ENCODE data around the gene LMF1.

Gene LMF1

DNA sequence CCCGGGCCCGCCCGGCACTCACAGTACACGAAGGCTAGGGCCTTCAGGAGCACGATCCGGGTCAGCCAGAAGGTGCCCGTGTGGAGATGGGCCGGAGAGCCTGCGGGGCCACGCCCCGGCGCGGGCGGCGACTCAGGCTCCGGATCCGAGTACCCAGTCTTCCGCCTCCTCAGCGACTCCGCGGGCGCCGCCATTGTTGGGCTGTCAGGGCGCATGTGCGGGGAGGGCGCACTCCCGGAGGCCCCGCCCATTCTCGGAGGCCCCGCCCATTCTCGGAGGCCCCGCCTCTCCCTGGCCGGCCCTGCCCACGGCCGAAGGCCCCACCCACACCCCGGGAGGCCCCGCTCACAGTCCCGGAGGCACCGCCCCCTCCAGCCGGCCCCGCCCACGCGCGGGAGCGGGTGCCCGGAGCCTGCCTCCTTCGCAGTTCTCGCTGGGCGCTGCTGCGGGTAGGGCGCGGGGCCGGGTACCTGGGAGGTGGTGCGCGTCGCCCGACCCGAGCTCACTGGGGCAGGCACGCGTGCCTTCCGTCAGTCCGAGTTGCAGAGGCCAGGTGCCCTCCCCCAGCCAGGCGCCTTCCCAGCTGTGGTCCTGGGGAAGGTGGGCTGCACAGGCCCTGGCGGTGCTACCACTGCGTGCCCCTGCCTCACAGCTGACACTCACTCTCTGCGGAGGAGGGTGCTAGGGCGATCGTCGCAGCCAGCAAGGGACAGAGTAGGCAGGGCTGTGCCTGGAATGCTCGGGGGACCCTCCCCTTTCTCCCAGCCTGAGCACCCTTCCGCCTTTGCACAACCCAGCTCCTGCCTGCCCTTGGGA, at the start of gene LMF1:
LMF1 (minus strand) TSS at position 219 of the 816 bp plus-strand sequence; CDS start at position 215, 4 bp downstream.
- peak; percentile 95 for DNase-seq (ENCODE audit: low spot score)

GRCh38 chr16:1020091-1020399, 49.3 kb upstream of the LMF1 start:
- DNase-seq (ENCODE audit: low spot score), result no peak

DNA sequence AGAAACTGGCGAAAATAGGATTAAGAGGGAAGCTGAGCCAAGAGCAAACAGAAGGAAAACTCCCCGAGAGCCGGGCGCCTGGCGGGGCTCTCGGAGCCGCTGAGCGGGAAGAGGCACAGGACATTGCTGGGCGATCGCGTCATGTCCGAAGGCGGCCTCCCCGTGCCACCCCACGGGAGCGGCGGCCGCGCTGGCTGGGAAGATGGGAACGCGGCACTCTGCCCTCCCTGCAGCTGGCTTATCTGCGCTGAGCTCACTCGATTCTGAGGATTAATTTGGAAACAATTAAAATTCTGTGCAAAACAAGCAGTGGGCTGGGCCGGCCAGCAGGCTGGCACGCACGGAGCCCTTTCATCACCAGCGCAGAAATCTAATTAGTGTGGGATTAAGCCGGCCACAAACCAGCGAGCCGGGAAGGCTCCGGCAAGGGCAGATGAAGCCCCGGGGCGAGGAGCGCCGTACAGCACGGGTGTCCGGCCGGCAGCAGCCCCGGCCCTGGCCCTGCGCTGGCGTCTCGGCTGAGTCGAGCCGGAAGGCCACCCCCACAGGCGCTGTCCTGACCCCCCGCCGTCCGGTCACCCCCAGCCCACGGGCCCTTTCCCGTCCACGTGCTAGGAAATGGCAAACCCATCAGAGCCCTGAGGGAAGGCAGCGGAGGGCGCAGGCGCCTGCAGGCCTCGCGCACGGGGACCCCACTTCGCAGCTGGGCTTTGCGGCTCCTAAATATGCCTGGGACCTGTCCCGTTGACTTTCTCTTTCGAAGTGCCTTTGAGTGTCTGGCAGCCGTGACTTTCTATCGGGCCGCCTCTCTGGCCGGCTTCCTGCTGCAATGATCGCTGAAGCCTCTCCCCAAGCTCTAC, 48.7 kb upstream of the LMF1 start:
- DNase-seq (ENCODE audit: low spot score), result no peak

DNA sequence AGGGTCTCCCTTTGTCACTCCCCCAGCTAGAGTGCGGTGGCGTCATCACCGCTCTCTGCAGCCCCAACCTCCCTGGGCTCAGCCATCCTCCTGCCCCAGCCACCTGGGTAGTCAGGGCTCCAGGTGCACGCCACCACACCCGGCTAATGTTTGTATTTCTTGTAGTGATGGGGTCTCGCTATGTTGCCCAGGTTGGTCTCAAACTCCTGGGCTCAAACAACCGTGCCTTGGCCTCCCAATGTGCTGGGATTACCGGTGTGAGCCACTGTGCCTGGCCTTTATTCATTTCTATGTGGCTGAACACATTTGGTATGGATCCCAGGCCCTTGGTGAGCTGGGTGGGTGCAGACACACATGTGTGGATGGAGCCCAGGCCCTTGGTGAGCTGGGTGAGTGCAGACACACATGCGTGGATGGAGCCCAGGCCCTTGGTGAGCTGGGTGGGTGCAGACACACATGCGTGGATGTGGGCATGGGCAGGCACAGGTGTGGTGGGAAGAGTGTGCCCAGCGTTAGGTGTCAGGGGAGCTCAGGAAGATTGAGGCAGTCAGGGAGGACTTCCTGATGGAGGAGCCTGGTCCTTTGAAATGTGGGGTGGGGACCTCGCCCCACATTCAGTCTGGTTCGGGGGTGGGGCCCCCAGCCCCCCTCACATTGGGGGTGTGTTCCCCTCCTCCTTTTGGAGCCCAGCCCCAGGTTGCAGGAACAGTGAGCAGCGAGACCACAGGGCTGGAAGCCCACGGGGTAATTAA, 47.8 kb upstream of the LMF1 start:
- no peak for DNase-seq (ENCODE audit: low spot score)

- DNase-seq (ENCODE audit: low spot score), result no peak
Measured at GRCh38 chr16:1014771-1015495, 44.1 kb upstream of the LMF1 start.

DNA sequence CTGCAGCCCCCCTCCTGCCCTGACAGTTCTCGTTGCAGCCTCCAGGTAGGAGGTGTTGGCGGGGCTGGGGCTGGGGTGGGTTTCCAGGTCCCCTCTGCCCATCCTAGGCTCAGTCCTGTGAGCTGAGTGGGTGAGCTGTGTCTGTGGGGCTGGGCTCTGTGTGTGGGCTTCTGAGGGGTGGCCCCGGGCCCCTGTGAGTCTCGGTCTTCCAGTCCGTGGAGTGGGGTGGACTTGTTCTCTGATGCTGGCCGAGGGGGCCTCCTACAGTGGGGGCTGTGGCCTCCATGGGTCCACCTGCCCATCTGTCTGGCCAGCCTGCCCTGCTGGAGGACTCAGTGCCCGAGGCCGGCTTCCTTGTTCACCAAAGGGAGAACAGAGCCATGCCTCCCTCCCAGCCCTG, 43.4 kb upstream of the LMF1 start:
- no peak for DNase-seq (ENCODE audit: low spot score)

DNA sequence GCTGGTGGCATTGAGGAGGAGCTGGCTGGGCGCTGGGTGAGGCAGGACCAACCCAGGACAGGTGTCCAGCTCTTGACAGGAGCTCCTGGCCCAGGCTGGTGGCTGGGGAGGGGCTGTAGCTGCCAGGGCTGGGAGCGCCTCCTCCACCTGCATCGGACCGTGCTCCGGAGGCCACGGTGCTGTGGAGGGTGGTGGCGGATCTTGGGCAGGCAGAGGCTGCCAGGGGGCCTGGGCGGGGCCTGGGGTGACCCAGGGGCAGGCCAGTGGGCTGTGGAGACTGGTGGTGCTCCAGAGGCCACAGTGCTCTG, 42.8 kb upstream of the LMF1 start:
- DNase-seq (ENCODE audit: low spot score), result no peak

GRCh38 chr16:1012722-1013592, 42.2 kb upstream of the LMF1 start:
- no peak for DNase-seq (ENCODE audit: low spot score)

DNA sequence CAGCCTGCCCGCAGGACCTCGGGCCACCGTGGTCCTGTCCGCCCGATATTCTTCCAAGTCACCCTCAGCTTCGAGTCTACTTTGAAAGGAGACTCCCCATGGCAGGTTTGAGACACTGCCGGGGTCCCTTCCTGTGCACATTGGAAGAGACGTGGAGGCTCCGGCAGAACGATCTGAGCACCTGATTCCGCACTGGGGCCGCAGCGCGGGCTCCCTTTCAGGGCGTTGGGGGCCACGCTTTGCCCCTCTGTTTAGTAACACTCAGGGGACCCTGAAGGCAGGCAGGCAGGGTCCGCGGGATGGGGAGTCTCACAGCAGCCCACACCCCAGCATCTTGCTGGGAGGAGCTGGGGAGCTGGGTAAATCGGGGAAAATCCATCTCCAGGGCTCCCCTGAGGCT, 41.4 kb upstream of the LMF1 start:
- DNase-seq (ENCODE audit: low spot score), result no peak

DNA sequence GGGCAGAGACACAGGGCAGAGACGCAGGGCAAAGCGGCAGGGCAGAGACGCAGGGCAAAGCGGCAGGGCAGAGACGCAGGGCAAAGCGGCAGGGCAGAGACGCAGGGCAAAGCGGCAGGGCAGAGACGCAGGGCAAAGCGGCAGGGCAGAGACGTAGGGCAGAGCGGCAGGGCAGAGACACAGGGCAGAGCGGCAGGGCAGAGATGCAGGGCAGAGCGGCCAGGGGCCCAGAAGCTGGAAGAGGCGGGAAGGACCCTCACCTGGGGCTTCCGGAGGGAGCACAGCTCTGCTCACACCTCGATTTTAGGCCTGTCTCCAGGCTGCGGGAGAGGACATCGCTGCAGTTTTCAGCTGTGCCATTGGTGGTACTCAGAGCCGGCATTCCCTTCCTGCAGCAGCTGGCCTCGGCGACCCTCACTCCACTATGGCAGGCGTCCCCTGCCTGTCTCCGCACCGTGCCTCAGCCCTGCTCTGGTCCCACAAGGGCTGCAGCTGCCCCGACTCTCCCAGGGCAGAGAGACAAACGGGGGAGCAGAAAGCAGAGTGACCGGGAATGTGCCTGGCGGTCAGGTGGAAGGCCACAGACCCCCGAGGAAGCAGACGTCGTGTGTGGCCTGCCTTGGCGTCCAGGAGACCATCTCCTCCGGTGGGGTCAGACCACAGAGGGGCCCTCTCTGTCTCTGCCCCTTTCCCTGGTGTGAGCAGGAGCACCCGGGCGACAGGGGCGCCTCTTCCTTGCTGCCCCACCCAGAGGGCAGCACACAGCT, 40.7 kb upstream of the LMF1 start:
- DNase-seq (ENCODE audit: low spot score), result no peak

- DNase-seq (ENCODE audit: low spot score), result no peak
Measured at GRCh38 chr16:1010815-1011214, 40.0 kb upstream of the LMF1 start.

- no peak for DNase-seq (ENCODE audit: low spot score)
Measured at GRCh38 chr16:1010251-1010650, 39.5 kb upstream of the LMF1 start.

DNA sequence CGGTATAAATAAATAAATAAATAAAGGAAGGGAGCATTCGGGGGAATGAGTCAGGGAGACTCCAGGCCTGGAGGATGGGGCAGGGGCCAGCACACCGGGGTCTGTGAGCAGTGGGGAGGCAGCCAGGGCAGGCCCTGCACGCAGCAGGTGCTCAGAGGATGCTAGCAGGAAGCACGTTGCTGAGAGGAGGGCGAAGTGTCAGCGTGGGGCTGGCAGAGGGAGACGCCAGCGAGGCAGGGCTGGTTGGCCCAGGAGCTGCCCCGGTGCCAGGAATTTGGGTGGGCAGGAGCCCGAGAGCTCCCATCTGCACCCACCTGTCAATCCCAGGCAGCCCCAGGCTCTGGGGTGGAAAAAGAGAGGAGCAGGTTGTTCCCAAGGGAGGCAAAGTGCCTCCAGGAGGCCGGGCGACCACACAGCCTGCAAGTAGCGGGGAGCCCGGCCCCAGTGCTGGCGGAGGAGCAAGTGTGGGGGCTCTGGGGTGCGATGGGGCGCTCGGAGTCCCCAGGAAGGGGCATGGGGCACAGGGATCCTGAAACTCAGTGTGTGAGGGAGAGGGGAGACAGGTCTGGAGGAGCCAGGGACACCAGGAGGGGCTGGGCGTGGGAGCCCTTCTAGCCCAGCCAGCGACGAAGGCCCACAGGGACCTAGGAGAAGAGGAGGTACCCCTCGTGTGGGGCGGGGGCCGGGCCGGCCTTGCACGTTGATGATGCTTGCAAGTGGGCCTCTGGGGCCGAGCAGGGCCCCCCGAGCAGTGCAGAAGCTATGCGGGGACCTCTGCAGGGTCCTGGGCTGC, 38.8 kb upstream of the LMF1 start:
- no peak for DNase-seq (ENCODE audit: low spot score)

DNA sequence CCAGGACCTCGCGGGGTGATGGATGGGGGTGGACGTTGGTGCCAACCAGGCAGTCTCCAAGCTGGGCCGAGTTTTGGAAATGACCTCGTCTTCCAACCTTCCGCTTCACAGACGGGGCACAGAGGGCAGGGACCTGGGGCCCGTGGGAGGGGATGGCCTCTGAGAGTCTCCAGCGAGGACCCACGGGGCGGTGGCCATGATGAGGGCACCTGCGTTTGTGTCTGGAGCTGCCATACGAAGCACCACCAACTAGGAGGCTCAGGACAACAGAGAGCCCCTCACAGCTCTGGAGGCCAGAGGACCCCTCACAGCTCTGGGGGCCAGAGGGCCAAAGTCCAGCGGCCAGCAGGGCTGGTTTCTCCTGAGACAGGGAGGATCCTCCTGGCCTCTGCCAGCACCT, 37.3 kb upstream of the LMF1 start:
- no peak for DNase-seq (ENCODE audit: low spot score)

GRCh38 chr16:1007284-1007850, 36.6 kb upstream of the LMF1 start:
- no peak for DNase-seq (ENCODE audit: low spot score)

- DNase-seq (ENCODE audit: low spot score), result no peak
Measured at GRCh38 chr16:1006781-1007180, 36.0 kb upstream of the LMF1 start.

DNA sequence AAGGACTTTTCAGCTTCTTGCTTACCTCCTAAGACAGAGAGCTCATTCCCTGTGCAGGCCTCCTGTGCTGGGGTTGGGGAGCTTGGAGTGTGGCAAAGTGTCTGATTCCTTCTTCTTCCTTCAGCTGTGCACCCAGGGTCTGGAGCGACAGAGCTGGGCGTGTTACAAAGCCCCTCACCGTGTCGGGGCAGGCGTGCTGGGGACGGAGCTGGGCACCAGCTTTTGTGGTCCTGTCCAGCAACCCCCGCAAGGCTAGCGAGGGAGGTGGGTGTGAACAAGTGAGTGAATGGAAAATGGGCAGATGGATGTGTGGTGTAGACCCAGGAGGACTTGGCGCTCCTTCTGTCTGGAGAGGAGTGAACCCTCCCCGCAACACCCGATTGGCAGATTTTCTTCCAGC, 34.5 kb upstream of the LMF1 start:
- no peak for DNase-seq (ENCODE audit: low spot score)

DNA sequence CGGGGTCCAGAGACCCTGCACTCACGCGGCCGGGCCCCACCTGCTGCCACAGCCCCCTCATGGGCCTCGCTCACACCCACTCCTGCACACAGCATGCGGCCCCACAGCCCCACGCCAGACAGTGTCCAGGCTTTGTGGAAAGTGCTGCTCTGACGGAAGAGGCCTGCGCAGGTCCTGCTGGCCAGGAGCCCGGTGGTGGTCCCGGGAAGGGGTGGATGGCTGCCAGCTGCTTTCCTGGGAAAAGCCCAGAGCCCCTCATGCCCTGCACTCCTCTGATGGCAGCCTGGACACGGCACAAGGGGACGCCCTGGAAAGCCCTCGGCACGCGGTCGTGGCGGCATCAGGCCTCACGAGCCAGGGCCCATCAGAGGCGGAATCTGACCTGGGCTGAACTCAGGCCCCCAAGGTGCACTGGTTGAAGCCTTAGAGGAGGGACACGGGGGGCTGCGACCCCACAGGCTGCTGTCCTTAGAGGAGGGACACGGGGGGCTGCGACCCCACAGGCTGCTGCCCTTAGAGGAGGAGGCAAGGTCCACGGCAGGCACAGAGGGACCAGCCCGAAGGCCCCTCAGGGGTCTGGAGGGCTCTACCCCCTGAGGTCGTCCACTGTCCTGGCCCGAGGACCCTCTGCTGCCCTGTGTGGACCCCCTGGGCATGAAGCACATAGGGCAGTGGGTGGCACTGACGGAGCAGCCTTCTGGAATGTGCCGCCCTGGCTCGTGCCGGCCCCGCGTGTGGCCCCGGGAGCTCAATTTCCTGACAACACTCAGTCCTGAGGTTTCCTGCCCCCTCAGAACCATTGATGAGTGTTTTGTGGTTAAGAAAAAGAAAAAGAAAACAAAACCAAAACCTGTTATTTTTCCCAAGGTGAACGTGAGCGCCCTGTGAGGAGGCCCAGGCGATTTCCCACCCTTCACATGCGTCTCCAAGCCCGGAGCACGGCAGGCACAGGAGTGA, 32.9 kb upstream of the LMF1 start:
- DNase-seq (ENCODE audit: low spot score), result no peak

All from HuH-7.5 (cell line).